ENCODE data around the gene PROP1. TPM values are rescaled to one million over a fixed set of nuclear protein-coding genes. Genes with fewer than 3 reads are reported as not detected.
A peak's percentile ranks its signal among the peaks of the same experiment; 100 is the strongest.

The PROP1 gene
- total RNA-seq, 2 experiments from 2014 or later: not detected

GRCh38 chr5:177982956-177983355, 13.1 kb downstream of the PROP1 start:
- H3K4me3 ChIP-seq (ENCODE audit: low read length): no peak overlapping the region
- no peak for ATAC-seq (ENCODE audit: poor library complexity)
- no peaks in the 10 kb centered on the region for H3K9me3 Mint-ChIP-seq
- no peaks in the 10 kb centered on the region for H3K36me3 Mint-ChIP-seq (ENCODE audit: low read depth)
- no peak overlapping the region for H3K27ac Mint-ChIP-seq
- intact Hi-C loops (cut with DNase I, micrococcal nuclease): no loop called here
- CTCF ChIA-PET: no interaction called here
- no peak overlapping the region for H3K4me3 Mint-ChIP-seq
- H3K4me1 Mint-ChIP-seq (ENCODE audit: low read depth): peaks cover 5% of the 10 kb centered on the region
- no peak for TF ChIP-seq CTCF (IDR thresholded peaks at IDR 0.05)
- H3K36me3 ChIP-seq (ENCODE audit: insufficient read depth, low read length): no peaks in the 10 kb centered on the region
- peaks cover 0 to 18% of the 10 kb centered on the region in 2 experiments for H3K9me3 ChIP-seq (ENCODE audit: control insufficient read depth in 1 of 2, insufficient read depth in 1 of 2, low read length in 2 of 2)
- H3K27me3 Mint-ChIP-seq: peaks cover 57% of the 10 kb centered on the region
- no peak for DNase-seq
- peaks cover 17% of the 10 kb centered on the region for H3K4me1 ChIP-seq (ENCODE audit: insufficient read depth, low read length)
- peaks cover 55% of the 10 kb centered on the region in 2 experiments for H3K27me3 ChIP-seq (ENCODE audit: control insufficient read depth in 1 of 2, insufficient read depth in 2 of 2, low read length in 2 of 2)
- POLR2A ChIA-PET: no interaction called here
- no peak overlapping the region for H3K27ac ChIP-seq (ENCODE audit: low read depth in 1 of 2, low read length in 2 of 2)

GRCh38 chr5:177982072-177982727, 13.8 kb downstream of the PROP1 start:
- H3K36me3 Mint-ChIP-seq (ENCODE audit: low read depth): no peaks in the 10 kb centered on the region
- H3K27me3 ChIP-seq (ENCODE audit: control insufficient read depth in 1 of 2, insufficient read depth in 2 of 2, low read length in 2 of 2): peaks cover 51 to 53% of the 10 kb centered on the region in 2 experiments

DNA sequence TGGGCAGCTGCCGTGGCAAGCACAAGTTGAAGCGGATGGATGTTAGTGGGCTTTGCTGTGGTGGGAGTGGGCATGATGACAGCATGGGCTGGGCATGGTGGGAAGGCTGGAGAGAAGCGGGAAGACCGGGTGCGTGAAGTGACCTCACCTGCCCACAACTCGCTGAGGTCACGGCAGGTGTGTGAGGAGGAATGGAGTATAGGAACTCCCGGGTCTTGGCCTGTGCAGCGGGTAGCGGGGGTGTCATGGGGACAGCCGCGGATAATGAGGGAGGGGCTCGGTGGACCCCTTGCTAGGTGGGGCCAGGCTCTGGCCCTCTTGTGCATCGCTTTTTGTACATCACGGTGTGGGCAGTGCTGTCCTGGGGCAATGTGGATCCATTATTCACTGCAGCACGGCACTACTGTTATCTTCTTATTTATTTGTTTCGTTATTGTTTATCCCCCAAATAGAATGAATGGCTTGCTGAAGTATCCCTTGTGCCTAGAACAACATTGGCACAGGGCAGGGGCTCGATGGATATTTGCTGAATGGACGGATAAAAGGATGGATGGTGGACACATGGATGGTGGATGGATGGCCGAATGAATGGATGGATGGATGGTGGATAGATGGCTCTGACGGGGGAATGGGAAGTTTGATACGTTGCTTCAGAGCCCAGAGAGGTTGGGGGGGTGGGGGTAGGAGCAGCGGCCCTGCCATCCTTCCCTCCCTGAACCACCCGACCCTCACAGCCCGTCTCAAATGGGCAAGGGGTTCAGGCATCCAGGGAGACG, 14.6 kb downstream of the PROP1 start:
- peak in 1 of 14 experiments; percentile 24 for DNase-seq
- no peaks in the 10 kb centered on the region for H3K36me3 ChIP-seq (ENCODE audit: insufficient read depth, low read length)
- Mint-ChIP-seq H3K4me3 (no peak overlapping the region), H3K36me3 (ENCODE audit: low read depth) (no peaks in the 10 kb centered on the region), H3K9me3 (no peaks in the 10 kb centered on the region), H3K27ac (no peak overlapping the region), H3K4me1 (ENCODE audit: low read depth) (peaks cover 5% of the 10 kb centered on the region), H3K27me3 (peaks cover 42% of the 10 kb centered on the region)
- H3K4me3 ChIP-seq (ENCODE audit: low read length): no peak overlapping the region
- CTCF ChIA-PET: no interaction called here
- intact Hi-C loops (cut with DNase I, micrococcal nuclease): no loop called here
- H3K4me1 ChIP-seq (ENCODE audit: insufficient read depth, low read length): peaks cover 17% of the 10 kb centered on the region
- TF ChIP-seq CTCF (IDR thresholded peaks at IDR 0.05): no peak
- H3K27me3 ChIP-seq (ENCODE audit: control insufficient read depth in 1 of 2, insufficient read depth in 2 of 2, low read length in 2 of 2): peaks cover 44 to 49% of the 10 kb centered on the region in 2 experiments
- H3K9me3 ChIP-seq (ENCODE audit: control insufficient read depth in 1 of 2, insufficient read depth in 1 of 2, low read length in 2 of 2): peaks cover 0 to 18% of the 10 kb centered on the region in 2 experiments
- H3K27ac ChIP-seq (ENCODE audit: low read depth in 1 of 2, low read length in 2 of 2): no peak overlapping the region
- POLR2A ChIA-PET: no interaction called here
- no peak for ATAC-seq (ENCODE audit: poor library complexity)

More at GRCh38 chr5:177982072-177982727, 13.8 kb downstream of the PROP1 start:
- no peak overlapping the region for H3K4me3 Mint-ChIP-seq
- intact Hi-C loops (cut with DNase I, micrococcal nuclease): no loop called here
- H3K27ac Mint-ChIP-seq: no peak overlapping the region
- peak in 6 of 14 experiments; percentile 8 to 33 (median 22) for DNase-seq
- no peak for ATAC-seq (ENCODE audit: poor library complexity)
- Histone ChIP-seq H3K4me1 (ENCODE audit: insufficient read depth, low read length) (peaks cover 17% of the 10 kb centered on the region), H3K36me3 (ENCODE audit: insufficient read depth, low read length) (no peaks in the 10 kb centered on the region), H3K27ac (ENCODE audit: low read depth in 1 of 2, low read length in 2 of 2) (no peak overlapping the region), H3K9me3 (ENCODE audit: control insufficient read depth in 1 of 2, insufficient read depth in 1 of 2, low read length in 2 of 2) (peaks cover 0 to 18% of the 10 kb centered on the region in 2 experiments), H3K4me3 (ENCODE audit: low read length) (no peak overlapping the region)
- no peak for TF ChIP-seq CTCF (IDR thresholded peaks at IDR 0.05)
- H3K4me1 Mint-ChIP-seq (ENCODE audit: low read depth): peaks cover 5% of the 10 kb centered on the region
- CTCF ChIA-PET: no interaction called here
- POLR2A ChIA-PET: no interaction called here
- H3K27me3 Mint-ChIP-seq: peaks cover 49% of the 10 kb centered on the region
- no peaks in the 10 kb centered on the region for H3K9me3 Mint-ChIP-seq
